Nephron progenitor cell (in vitro differentiated cells): ENCODE measurements around the gene C11orf52.

Experiments used
- DNase-seq: peaks from one replicate; pipeline ENCODE4 v3.0.0; 2021
- H3K27ac Mint-ChIP-seq: 2 replicates; pipeline ENCODE4 v1.8.0; 2021; ENCODE audit warnings: mild to moderate bottlenecking, moderate library complexity, mixed read lengths
- H3K27me3 Mint-ChIP-seq: 2 replicates; pipeline ENCODE4 v1.8.0; 2021; ENCODE audit warnings: mild to moderate bottlenecking, low read depth, mixed read lengths; ENCODE audit not compliant: poor library complexity
- H3K36me3 Mint-ChIP-seq: 2 replicates; pipeline ENCODE4 v1.8.0; 2021; ENCODE audit warnings: low read depth, mixed read lengths
- H3K4me1 Mint-ChIP-seq: 2 replicates; pipeline ENCODE4 v1.8.0; 2021; ENCODE audit warnings: mixed read lengths
- H3K4me3 Mint-ChIP-seq: 2 replicates; pipeline ENCODE4 v1.8.0; 2021; ENCODE audit warnings: mild to moderate bottlenecking, moderate library complexity, mixed read lengths
- H3K9me3 Mint-ChIP-seq: 2 replicates; pipeline ENCODE4 v1.8.0; 2021; ENCODE audit warnings: mild to moderate bottlenecking, moderate library complexity, mixed read lengths
- TF ChIP-seq, protein P1 (sequence below): fragments of 200-600 bp; sonication (generic); IDR thresholded peaks from 2 replicates; pipeline ENCODE4 v1.5.0; 2021; ENCODE audit warnings: antibody characterized with exemption

C11orf52 gene

GRCh38 chr11:111933872-111934271 is 15.2 kb downstream of the C11orf52 start:
- Mint-ChIP-seq H3K9me3 (no peaks in the 10 kb centered on the region), H3K36me3 (no peaks in the 10 kb centered on the region), H3K4me3 (no peak overlapping the region), H3K4me1 (peaks cover 38% of the 10 kb centered on the region), H3K27me3 (peaks cover 6% of the 10 kb centered on the region), H3K27ac (no peak overlapping the region)
- no peak for DNase-seq
- TF ChIP-seq, protein P1, sequence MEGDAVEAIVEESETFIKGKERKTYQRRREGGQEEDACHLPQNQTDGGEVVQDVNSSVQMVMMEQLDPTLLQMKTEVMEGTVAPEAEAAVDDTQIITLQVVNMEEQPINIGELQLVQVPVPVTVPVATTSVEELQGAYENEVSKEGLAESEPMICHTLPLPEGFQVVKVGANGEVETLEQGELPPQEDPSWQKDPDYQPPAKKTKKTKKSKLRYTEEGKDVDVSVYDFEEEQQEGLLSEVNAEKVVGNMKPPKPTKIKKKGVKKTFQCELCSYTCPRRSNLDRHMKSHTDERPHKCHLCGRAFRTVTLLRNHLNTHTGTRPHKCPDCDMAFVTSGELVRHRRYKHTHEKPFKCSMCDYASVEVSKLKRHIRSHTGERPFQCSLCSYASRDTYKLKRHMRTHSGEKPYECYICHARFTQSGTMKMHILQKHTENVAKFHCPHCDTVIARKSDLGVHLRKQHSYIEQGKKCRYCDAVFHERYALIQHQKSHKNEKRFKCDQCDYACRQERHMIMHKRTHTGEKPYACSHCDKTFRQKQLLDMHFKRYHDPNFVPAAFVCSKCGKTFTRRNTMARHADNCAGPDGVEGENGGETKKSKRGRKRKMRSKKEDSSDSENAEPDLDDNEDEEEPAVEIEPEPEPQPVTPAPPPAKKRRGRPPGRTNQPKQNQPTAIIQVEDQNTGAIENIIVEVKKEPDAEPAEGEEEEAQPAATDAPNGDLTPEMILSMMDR = no peak

DNA sequence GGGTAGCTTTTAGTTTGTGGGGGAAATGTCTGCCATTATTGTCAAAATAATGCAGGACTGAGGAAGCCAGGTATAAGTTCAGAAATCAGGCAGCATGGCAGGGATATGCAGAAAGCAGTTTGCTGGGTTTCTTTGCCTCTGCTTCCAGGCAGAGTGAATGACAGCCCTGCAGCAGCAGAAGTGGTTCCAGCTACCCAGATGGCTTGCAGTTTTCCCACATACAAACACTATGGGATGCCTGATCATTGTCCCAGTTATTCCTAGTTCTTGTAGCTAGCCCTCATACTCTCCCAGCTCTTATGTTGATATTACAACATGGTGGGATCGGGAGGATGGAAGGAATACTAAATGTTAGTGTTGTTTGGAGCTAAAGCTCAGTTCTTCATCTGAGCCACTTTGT is 15.6 kb downstream of the C11orf52 start:
- peaks cover 43% of the 10 kb centered on the region for H3K4me1 Mint-ChIP-seq
- no peaks in the 10 kb centered on the region for H3K9me3 Mint-ChIP-seq
- TF ChIP-seq, protein P1 = no peak
- H3K27ac Mint-ChIP-seq = no peak overlapping the region
- peaks cover 6% of the 10 kb centered on the region for H3K27me3 Mint-ChIP-seq
- H3K36me3 Mint-ChIP-seq = no peaks in the 10 kb centered on the region
- DNase-seq = no peak
- no peak overlapping the region for H3K4me3 Mint-ChIP-seq

DNA sequence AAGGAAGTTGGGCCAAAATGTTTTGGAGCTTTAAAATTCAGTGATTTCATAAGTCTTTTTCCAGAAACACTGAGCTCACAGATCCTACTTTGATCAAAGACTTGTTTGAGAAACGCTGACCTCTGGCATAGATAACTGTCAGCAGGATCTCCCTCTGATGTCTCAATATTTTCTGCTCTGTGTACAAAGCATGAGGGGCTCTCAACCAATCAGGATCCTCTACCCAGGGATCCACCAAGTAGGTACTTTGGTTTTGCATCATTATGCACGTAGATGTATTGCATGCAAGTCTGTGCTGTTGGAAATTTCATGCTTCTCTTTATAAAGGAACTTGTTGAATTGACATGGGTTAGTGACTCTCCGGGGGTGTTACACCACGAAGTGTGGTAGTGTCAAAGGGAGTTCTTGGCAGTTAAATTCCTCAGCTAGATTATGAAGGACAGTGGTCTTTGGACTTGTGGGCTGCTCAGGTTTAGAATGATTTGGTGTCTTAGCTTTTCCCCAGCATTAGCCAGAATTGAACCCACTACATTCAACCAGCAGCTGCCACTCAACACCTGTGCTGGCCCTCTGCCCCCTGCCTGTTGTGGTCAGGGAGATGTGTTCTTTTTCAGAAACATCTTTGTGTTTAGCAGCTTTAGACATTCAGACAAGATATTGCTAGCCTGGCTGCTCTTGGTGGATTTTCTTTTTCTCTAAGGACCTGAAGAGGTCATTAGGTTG is 16.8 kb downstream of the C11orf52 start:
- Mint-ChIP-seq H3K27me3 (peaks cover 6% of the 10 kb centered on the region), H3K27ac (peak overlapping the region; percentile 18), H3K4me1 (peaks cover 55% of the 10 kb centered on the region), H3K9me3 (no peaks in the 10 kb centered on the region), H3K4me3 (peak overlapping the region; percentile 89), H3K36me3 (no peaks in the 10 kb centered on the region)
- no peak for DNase-seq
- TF ChIP-seq, protein P1 = no peak

DNA sequence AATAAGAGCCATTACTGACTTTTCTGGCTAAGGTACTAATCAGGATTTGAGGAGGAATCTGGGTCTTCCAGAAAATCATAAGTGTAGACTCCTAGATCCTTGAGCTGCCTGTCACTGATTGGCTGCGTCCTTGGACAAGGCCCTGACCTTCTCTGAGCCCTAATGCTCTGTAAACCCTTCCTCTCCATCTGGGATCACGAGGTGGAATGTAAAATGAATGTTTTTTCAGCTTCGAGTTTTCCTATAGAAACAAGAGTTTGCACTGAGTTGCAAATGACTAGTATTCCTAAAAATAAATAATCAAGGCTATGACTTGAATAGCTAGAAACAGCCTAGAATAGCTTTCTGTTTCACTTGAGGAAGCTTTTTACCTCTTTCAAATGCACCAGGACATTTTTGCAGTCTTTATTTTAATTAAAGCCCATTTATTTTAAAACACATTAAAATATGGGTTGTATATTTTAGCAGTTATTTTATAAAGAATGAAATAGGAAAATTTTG is 17.4 kb downstream of the C11orf52 start:
- no peaks in the 10 kb centered on the region for H3K9me3 Mint-ChIP-seq
- H3K4me3 Mint-ChIP-seq = peak overlapping the region; percentile 89
- H3K27ac Mint-ChIP-seq = no peak overlapping the region
- no peak for DNase-seq
- peaks cover 6% of the 10 kb centered on the region for H3K27me3 Mint-ChIP-seq
- no peaks in the 10 kb centered on the region for H3K36me3 Mint-ChIP-seq
- H3K4me1 Mint-ChIP-seq = peaks cover 60% of the 10 kb centered on the region
- TF ChIP-seq, protein P1 = no peak

GRCh38 chr11:111937461-111937769 is 18.7 kb downstream of the C11orf52 start:
- DNase-seq = no peak
- H3K36me3 Mint-ChIP-seq = peaks cover 1% of the 10 kb centered on the region
- peak overlapping the region; percentile 79 for H3K4me3 Mint-ChIP-seq
- peaks cover 60% of the 10 kb centered on the region for H3K4me1 Mint-ChIP-seq
- H3K27me3 Mint-ChIP-seq = peaks cover 6% of the 10 kb centered on the region
- no peak overlapping the region for H3K27ac Mint-ChIP-seq
- H3K9me3 Mint-ChIP-seq = no peaks in the 10 kb centered on the region
- TF ChIP-seq, protein P1 = no peak

- Mint-ChIP-seq H3K36me3 (peaks cover 6% of the 10 kb centered on the region), H3K9me3 (no peaks in the 10 kb centered on the region), H3K4me1 (peaks cover 55% of the 10 kb centered on the region), H3K27me3 (peaks cover 6% of the 10 kb centered on the region), H3K4me3 (peak overlapping the region; percentile 79), H3K27ac (peak overlapping the region; percentile 56)
- DNase-seq = peak; percentile 18
- TF ChIP-seq, protein P1 = no peak
Measured at GRCh38 chr11:111937844-111938243, 19.1 kb downstream of the C11orf52 start.
